HG03175 (cell line): ENCODE measurements around the gene PAXX.

ENCODE experiments used
- ATAC-seq: cut with Tn5 transposase; IDR thresholded peaks from one replicate; pipeline ENCODE4 v1.9.1; 2021; ENCODE audit warnings: mild to moderate bottlenecking, moderate library complexity; ENCODE audit not compliant: unreplicated experiment

Gene PAXX

DNA sequence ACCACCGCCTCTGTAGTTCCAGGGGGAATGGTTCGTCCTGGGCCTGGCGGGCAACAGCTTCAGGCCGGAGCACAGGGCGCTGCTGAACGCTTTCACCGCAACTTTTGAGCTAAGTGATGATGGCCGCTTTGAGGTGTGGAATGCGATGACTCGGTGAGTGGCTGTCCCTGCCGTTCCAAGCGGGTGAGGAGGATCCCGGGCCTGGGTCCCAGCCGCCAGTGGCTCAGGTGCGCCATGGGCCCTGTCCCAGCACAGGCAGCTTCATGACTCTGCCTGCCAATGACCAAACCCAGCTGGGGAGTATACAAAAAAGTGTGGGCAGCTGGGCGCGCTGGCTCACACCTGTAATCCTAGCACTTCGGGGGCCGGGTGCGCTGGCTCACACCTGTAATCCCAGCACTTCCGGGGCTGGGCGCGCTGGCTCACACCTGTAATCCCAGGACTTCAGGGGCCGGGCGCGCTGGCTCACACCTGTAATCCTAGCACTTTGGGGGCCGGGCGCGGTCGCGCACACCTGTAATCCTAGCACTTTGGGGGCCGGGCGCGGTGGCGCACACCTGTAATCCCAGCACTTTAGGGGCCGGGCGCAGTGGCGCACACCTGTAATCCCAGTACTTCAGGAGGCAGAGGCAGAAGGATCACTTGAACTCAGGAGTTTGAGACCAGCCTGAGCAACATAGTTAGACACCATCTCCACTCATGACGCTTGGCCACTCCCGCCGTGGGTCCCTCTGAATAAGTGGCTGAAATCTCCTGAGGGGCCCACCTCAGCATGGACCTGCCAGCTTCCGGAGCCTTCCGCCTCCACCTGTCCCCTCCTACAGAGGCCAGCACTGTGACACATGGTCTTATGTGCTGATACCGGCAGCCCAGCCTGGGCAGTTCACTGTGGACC is 39.1 kb upstream of the PAXX start:
- no peak for ATAC-seq

DNA sequence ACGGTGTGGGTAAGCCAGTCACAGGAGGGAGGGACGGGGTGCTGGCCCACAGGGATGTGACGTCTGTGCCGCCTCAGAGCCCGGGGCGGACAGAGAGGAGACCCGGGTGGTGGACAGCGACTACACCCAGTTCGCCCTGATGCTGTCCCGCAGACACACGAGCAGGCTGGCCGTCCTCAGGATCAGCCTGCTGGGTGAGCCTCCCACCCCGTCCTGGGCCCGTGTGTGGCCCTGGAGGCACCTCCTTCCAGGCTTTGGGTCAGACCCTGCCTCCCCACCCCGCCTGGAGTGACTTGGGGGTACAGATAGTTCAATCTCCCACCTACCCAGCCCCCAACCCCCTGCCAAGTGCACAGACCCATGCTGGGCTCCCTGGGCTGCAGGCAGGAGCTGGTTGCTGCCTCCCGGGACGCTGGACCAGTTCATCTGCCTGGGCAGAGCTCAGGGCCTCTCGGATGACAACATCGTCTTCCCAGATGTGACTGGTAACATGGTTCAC is 38.4 kb upstream of the PAXX start:
- ATAC-seq: no peak

DNA sequence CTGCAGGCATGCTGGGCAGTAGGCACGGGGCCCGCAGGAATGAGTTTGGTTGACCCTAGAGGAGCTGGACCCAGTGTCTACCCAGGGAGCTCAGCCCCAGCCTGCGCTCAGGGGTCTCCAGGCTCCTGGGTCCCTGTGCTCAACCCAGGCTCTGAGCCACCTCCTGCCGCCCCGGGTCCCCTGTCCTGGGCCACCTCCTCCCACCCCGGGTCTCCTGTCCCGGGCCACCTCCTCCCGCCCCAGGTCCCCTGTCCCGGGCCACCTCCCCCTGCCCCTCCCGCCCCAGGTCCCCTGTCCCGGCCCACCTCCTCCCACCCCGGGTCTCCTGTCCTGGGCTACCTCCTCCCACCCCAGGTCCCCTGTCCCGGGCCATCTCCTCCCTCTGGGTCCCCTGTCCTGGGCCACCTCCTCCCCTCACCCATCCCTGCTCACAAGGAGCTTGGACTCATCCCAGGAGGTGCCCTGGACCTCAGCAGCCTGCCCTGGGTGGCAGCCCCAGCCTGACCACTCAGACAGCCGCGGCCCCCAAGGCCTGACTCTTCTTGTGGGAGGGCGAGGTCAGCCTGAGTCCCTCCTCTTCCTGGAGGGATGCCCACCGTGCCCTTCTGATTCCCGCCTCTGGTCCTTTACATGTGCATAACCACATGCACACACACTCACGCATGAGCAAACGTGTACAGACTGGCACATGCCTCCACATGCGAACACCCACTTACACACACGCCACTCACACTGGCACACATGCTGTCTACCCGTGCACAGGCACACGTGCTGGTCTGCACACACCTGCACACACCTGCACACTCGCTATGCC is 37.7 kb upstream of the PAXX start:
- ATAC-seq: no peak

DNA sequence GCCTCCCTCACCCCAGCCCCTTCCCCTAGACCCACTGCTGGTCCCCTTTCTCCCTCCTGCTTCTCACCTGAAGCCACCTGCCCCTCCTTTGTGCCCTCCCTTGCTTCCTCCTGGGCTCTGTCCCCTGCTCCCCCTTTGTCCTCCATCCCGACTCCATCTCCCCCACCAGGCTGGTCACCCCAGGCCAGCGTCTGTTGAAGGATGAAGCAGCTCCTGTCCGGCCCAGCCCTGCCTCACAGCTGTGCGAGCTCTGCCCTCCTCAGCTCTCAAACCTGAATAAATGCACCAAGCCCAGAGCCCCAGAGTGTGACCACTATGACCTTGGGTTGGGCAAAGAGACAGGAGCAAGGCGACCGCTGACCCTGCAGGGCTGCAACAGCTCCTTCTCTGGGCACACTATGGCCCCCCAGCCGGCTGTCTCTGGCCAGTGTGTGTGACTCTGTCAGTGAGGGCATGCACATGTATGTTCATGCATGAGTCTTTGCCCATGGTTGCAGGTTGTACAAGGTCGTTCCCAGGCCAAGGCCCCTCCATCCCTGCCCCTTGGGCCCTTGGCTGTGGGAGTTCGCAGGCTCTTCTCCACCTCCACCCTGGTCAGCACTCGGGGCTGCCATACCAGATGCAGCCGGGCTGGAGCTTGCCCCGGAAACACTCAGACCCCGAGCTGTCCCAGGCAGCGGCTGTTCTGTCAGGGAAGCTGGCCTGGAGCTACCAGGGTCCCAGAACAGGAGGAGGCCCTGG is 36.9 kb upstream of the PAXX start:
- ATAC-seq: no peak

DNA sequence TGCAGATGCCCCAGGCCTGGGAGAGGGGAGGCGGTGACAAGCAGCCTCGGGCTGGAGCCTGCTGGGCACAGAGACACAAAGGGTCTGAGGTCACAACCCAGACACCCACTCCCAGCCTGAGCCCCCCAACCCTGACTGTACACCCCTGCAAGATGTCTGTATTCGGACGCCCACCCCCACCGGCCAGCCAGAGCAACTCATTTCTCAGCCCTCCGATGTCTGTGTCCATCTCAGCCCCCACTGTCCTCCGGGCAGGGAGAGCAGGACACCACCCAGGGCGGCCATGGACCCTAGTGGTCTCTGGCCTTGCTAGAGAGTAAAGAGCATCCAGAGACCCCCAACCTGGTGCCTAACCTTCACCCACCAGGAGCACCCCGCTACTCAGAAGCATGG is 36.3 kb upstream of the PAXX start:
- ATAC-seq: no peak

DNA sequence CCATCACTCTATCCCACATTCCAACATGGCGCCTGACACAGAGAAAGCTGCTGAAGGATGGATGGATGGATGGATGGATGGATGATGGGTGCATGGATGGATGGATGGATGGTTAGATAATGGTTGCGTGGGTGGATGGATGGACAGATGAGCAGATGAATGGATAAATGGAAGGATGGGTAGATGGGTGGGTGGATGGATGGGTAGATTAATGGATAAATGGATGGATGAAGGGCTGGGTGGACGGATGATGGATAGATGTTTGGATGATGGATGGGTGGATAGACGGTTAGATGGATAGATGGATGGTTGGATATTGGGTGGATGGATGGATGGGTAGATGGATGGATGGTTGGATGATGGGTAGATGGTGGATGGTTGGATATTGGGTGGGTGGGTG is 35.6 kb upstream of the PAXX start:
- no peak for ATAC-seq

DNA sequence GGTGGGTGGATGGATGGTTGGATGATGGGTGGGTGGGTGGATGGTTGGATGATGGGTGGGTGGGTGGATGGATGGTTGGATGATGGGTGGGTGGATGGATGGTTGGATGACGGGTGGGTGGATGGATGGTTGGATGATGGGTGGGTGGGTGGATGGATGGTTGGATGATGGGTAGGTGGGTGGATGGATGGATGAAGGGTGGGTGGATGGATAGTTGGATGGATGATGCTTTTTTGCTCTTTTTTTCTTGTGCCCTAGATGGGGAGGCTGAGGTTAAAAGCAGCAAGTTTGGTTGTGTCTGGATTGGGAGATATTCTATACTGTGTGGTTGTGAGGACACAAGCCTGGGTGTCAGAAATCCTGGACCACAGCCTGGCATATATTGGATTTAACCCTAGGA is 34.8 kb upstream of the PAXX start:
- ATAC-seq: no peak

DNA sequence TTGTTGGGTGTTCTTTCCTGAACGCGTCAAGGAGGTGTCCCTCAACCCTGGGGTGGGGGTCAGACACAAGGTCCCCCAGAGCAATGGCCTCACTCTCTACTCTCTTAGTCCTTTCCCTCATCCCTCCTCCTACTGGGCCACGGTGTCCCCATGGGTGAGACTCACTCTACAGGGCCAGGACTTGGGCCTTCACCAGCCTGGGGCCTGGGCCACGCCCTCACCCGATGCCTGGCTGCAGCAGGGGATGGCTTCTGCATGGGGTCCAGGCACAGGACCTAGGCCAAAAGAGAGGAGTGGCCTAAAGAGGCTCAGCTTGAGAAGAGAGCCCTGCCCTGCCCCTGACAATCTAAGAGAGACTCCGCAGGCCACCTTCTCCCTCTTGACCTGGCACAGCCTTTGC is 34.3 kb upstream of the PAXX start:
- no peak for ATAC-seq

DNA sequence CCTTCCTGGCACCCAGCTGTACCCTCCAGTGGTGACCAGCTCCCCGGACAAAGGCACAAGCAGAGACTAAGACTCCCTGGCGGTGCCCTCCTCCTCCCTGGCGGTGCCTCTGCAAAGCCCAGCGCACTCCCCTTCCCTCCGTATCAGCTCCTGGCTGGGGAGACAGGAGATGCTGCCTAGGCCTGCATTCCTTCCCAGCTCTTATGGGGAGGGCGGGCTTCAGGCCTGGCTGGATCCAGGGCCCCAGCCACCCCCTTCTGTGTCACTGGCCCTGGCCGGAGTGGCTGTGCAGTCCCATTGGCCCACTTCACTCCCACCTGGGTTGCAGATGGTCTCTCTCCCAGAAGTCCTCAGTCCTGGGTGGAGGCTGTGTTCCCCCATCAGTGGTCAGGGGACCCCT is 33.7 kb upstream of the PAXX start:
- no peak for ATAC-seq

DNA sequence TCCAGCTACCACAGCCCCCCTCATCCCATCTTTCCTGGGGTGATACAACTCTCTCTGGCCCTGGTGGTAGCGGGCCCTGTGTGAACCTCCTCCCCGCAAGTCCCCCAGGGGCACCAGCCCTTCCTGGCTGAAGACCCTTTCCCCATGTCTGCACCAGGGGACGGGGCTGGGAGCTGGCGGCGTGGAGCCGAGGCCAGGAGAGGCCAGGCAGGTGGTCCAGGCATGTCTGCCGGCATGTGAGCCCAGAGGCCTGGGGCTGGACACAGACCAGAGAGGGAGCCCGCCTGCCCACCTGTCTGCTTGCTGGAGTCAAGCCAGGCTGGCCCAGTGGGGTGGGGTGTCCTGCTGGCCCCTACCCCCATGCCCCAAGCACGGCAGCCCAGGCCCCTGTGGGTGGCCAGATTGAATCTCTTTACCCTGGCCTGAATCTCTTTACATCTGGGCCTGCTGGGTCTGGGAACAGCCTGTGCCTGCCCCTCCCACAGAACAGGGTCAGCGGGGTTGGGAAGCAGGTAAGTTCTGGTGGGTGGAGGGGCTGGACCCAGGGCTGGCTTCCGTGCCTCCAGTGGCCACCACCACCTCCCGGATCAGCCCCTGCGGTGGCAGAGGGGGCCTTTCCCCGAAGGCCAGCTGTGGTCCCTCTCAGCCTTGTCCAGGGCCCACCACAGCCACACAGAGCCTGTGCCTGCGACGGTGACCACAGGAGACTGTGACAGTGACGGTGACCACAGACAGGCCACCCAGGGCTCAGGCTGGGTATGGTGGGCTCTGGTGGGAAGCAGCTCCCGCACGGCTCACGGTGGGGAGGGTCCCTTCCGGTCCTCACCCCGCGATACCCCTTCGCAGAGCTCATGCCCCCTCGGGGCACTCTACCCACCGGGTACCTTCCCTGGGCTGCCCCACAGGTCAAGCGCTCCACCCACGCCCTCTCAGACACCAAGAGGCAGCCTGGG is 33.0 kb upstream of the PAXX start:
- no peak for ATAC-seq

DNA sequence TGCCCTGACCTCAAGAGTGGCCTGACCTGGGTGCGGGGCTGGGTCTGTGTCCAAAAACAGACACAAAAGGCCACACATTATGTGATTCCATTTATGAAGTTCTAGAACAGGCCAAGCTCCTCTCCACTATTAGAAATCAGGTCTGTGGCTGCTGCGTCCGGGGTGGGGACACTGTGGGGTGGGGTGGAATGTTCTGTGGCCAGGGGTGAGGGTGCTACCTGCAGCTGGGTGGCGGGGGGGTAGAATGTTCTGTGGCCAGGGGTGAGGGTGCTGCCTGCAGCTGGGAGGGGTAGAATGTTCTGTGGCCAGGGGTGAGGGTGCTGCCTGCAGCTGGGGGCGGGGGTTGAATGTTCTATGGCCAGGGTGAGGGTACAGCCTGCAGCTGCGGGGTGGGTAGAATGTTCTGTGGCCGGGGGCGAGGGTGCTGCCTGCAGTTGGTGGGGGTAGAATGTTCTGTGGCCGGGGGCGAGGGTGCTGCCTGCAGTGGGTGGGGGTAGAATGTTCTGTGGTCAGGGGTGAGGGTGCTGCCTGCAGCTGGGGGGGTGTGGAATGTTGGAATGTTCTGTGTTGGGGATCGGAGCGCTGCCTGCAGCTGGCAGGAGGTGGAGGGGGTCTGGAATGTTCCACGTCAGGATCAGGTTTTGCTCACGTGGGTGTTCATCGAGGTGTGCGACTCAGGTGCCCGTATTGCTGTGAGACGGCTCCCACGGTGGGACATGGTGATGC is 31.8 kb upstream of the PAXX start:
- no peak for ATAC-seq

DNA sequence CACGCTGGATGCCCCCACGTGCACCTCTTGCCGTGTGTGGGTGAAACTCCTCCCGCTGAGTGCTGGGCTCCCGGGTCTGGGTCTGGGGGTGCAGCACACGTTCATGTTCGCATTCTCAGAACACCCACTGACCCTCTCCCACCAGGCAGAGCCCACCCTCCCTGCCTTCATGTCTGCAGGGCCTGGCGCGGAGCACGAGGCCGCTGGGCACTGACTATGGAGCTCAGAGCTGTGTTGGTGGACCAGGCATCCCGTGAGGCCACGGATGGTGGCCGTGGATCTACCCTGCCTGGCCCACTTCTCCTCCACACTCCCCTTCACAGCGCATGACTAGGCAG is 31.3 kb upstream of the PAXX start:
- ATAC-seq: no peak

DNA sequence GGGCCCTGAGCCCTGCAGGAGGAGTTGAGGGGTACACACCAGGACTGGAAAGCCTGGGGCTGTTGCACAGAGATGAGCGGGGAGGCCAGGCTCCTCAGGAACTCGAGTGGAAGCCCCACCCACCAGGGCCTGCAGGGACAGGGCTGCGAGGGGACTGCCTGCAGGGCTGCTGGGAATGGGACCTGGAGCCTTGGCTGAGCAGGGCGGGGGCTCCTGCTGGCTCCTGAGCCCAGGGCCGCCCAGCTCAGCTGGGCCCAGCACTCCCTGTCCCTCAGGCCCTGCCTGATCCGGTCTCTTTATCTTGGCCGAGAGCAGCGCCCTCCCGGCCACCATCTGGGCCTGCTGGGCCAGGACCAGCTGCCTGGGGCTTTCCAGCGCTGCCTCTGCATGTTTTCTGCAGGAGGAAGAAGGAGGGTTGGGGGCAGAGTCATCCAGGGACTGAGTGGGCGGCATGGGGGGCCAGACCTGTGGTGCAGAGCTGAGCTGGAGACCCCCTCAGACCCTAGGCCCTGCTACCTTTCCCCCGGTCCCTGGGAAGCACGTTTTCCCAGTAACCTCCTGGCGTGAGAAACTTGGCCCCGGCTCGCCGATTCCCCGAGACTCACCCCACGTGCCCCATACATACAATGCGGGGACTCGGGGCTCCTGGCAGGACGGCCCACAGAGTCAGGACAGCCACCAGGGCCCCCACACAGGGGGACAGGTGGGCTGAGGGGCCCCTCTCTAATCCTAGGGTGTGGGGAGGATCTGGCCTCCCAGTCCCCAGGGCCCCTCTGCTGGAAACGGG is 30.8 kb upstream of the PAXX start:
- ATAC-seq: no peak

DNA sequence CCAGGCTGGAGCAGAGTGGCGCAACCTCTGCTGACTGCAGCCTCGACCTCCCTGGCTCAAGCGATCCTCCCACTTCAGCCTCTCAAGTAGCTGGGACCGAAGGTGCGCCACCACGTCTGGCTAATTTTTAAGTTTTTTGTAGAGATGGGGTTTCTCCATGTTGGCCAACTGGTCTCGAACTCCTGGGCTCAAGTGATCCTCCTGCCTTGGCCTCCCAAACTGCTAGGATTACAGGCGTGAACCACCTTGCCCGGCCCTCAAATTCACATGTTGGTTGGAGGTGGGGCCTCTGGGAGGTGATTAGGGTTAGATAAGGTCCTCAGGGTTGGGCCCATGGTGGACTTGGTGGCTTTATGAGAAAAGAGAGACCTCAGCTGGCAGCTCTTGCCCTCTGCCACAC is 30.1 kb upstream of the PAXX start:
- ATAC-seq: no peak

DNA sequence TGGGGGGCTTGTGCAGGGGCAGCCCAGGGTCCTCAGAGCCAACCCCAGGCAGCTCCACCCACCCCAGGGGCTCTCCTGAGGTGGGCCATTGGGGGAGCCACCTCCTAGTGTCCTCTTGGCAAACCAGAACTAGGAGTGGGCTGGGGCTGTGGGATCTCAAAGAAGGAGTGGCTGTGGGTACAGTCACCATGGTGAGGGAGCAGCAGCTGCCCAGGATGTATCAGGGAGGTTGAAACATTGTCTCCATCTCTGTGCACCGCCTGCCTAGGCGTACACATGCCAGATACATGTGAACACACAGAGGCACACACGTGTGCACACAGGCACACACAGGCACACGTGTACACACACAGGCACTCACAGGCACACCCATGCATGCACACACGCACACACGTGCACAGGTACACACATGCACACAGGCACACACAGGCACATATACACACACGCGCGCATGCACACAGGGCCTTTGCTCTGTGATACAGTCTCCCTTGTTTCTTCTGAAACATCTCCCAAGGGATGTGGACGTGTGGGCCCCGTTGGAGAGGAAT is 29.4 kb upstream of the PAXX start:
- no peak for ATAC-seq

DNA sequence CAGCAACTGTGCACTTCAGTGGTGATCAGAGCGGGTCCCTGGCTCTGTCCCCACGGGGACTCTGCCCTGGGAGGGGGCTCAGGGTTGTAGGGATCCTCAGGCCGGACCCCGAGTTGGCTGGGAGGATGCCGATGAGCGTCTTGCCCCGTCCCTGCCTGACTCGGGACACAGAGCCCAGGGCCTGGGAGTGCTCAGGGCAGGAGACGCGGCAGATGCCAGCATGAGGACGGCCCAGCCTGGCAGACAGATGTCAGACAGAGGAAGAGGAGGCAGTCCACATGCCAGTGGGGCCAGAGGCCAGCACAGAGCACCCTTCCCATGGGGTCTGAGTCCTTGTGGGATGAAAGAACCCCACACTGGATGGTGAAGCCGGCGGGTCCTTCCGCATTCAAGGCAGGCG is 28.9 kb upstream of the PAXX start:
- ATAC-seq: no peak

DNA sequence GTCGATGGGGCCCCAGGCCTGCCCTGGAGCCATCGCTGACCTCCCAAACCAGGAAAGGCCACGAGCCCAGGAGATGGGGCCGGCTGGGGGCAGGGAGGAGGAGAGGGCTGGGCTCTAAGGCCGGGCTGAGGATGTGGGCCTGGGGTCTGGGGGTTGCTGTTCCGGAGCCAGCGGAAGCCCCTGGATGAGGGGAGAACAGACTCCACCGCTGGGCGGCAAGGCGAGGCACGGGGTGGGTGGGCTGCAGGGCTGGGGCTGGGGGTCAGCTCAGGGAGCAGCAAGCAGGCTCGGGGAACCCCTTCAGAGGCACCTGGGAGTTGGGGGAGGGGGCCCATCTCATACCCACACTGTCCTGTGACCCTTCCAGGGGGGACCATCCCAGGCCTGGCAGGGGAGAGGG is 28.5 kb upstream of the PAXX start:
- no peak for ATAC-seq

DNA sequence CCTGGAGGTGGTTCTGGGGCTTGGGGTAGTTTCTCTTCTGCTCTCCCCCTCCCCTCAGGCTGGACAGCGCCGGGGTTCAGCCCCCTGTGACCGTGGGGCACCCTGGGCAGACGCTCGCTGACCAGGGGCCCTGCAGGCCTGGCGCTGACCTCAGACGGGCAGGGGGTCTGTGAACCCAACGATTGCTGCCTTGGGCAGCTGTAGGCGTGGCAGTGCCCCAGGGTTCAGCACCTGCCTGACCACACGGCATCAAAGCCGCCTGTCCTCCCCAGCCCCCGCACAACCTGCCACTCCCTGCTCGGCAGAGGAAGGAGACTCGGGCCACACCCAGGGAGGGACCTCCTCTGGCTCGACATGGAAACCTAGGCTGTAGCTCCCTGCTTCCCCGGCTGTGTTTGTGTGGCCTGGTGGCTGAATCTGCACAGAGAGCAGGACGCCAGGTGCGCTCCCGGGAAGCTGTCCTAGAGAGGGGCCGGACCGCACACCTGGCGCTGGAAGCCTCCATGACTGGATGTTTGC is 28.0 kb upstream of the PAXX start:
- ATAC-seq: no peak
